Measurements from ENCODE around the gene DGKD.

DNA sequence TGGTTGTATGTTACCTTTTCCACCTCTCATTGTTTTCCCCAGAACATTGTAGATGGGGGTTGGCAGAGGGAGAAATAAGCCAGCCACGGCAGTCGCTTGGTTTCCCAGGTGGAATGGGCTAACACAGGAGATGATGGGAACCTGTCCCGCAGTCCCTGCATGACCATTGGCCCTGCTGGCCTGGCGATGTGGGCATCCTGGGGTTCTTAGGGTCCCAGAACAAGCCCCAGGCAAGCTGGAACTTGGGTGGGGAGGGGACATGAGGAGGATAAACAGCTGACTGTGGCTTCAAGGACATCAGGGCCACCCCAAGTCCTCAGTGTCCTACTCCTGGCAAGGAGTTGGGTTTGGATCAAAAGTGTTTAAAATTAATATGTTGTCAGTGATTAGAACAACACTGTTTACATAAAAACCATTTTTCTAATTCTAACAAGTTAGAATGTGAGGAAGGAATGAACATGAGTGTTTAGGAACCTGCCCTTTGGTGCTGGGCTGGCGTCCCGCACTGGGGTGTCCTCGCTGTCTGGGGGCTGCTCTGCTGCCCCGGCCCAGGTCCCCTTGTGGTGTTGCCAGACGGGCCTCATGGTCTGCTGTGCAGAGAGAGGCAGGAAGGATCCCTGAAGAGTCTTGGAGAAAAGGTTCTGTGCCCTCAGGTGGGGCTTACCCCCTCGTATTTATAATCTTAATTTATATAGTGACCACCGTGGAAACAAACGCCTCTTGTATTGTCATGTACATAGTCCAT, 117.2 kb downstream of the DGKD start:
- TF ChIP-seq, protein P1, sequence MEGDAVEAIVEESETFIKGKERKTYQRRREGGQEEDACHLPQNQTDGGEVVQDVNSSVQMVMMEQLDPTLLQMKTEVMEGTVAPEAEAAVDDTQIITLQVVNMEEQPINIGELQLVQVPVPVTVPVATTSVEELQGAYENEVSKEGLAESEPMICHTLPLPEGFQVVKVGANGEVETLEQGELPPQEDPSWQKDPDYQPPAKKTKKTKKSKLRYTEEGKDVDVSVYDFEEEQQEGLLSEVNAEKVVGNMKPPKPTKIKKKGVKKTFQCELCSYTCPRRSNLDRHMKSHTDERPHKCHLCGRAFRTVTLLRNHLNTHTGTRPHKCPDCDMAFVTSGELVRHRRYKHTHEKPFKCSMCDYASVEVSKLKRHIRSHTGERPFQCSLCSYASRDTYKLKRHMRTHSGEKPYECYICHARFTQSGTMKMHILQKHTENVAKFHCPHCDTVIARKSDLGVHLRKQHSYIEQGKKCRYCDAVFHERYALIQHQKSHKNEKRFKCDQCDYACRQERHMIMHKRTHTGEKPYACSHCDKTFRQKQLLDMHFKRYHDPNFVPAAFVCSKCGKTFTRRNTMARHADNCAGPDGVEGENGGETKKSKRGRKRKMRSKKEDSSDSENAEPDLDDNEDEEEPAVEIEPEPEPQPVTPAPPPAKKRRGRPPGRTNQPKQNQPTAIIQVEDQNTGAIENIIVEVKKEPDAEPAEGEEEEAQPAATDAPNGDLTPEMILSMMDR (conservative IDR thresholded peaks at IDR 0.05 in 1 of 2, IDR thresholded peaks at IDR 0.05 in 1 of 2; ENCODE audit: low read depth in 1 of 2, low read length in 2 of 2), result no peak
- no peak for TF ChIP-seq EZH2 (IDR thresholded peaks at IDR 0.05; ENCODE audit: low read length, missing control alignments)

Data from fibroblast of lung (primary cell).